KOPT-K1 (cell line): Measurements from ENCODE around the gene NARF.

Experiments used
- H3K27ac ChIP-seq: fragments of 200-600 bp; sonication (generic); 2 replicates; pipeline ENCODE4 v1.5.1; 2016; ENCODE audit warnings: antibody characterized with exemption, mild to moderate bottlenecking, low read depth, low read length; ENCODE audit not compliant: poor library complexity, severe bottlenecking
- H3K36me3 ChIP-seq: fragments of 200-600 bp; sonication (generic); 2 replicates; pipeline ENCODE4 v1.5.1; 2017; ENCODE audit warnings: antibody characterized with exemption, mild to moderate bottlenecking, low read length, moderate library complexity; ENCODE audit not compliant: insufficient read depth
- H3K9me3 ChIP-seq: fragments of 200-600 bp; sonication (generic); 2 replicates; pipeline ENCODE4 v1.5.1; 2017; ENCODE audit warnings: antibody characterized with exemption, low read length, mild to moderate bottlenecking; ENCODE audit not compliant: insufficient read depth, poor library complexity, severe bottlenecking

NARF gene

GRCh38 chr17:82424001-82424862, 34.3 kb upstream of the NARF start:
- H3K36me3 ChIP-seq = peaks cover 27% of the 10 kb centered on the region; the same call in 1 of the 2 replicates
- H3K27ac ChIP-seq = no peak overlapping the region

GRCh38 chr17:82424863-82425159, 33.7 kb upstream of the NARF start:
- H3K9me3 ChIP-seq = no peaks in the 10 kb centered on the region
- peaks cover 27% of the 10 kb centered on the region; the same call in 1 of the 2 replicates for H3K36me3 ChIP-seq
- H3K27ac ChIP-seq = no peak overlapping the region

More at GRCh38 chr17:82424001-82424862, 34.3 kb upstream of the NARF start:
- H3K9me3 ChIP-seq = no peaks in the 10 kb centered on the region

GRCh38 chr17:82428546-82428945, 30.0 kb upstream of the NARF start:
- no peak overlapping the region for H3K27ac ChIP-seq
- no peaks in the 10 kb centered on the region; the same call in 1 of the 2 replicates for H3K36me3 ChIP-seq
- H3K9me3 ChIP-seq = no peaks in the 10 kb centered on the region

GRCh38 chr17:82429824-82430223, 28.7 kb upstream of the NARF start:
- Histone ChIP-seq H3K27ac (no peak overlapping the region), H3K36me3 (no peaks in the 10 kb centered on the region; the same call in 1 of the 2 replicates), H3K9me3 (no peaks in the 10 kb centered on the region)

- no peak overlapping the region for H3K27ac ChIP-seq
- no peaks in the 10 kb centered on the region for H3K9me3 ChIP-seq
- H3K36me3 ChIP-seq = peaks cover 19% of the 10 kb centered on the region; the same call in 1 of the 2 replicates
Measured at GRCh38 chr17:82432017-82432416, 26.5 kb upstream of the NARF start.

- peaks cover 36% of the 10 kb centered on the region; the same call in 1 of the 2 replicates for H3K36me3 ChIP-seq
- H3K27ac ChIP-seq = no peak overlapping the region
- H3K9me3 ChIP-seq = no peaks in the 10 kb centered on the region
Measured at GRCh38 chr17:82433560-82434215, 24.9 kb upstream of the NARF start.

- H3K36me3 ChIP-seq = peaks cover 36% of the 10 kb centered on the region; the same call in 1 of the 2 replicates
- H3K27ac ChIP-seq = no peak overlapping the region
- no peaks in the 10 kb centered on the region for H3K9me3 ChIP-seq
Measured at GRCh38 chr17:82434216-82434565, 24.4 kb upstream of the NARF start.

GRCh38 chr17:82435103-82435502, 23.4 kb upstream of the NARF start:
- H3K27ac ChIP-seq = no peak overlapping the region
- H3K36me3 ChIP-seq = peaks cover 41% of the 10 kb centered on the region; the same call in 1 of the 2 replicates
- H3K9me3 ChIP-seq = no peaks in the 10 kb centered on the region

GRCh38 chr17:82435601-82436583, 22.6 kb upstream of the NARF start:
- H3K9me3 ChIP-seq = no peaks in the 10 kb centered on the region
- H3K27ac ChIP-seq = no peak overlapping the region
- peaks cover 49% of the 10 kb centered on the region for H3K36me3 ChIP-seq

GRCh38 chr17:82436601-82437324, 21.8 kb upstream of the NARF start:
- no peaks in the 10 kb centered on the region for H3K9me3 ChIP-seq
- peaks cover 58% of the 10 kb centered on the region for H3K36me3 ChIP-seq
- H3K27ac ChIP-seq = no peak overlapping the region

- H3K27ac ChIP-seq = no peak overlapping the region
- peaks cover 63% of the 10 kb centered on the region for H3K36me3 ChIP-seq
- no peaks in the 10 kb centered on the region for H3K9me3 ChIP-seq
Measured at GRCh38 chr17:82437325-82437668, 21.2 kb upstream of the NARF start.

GRCh38 chr17:82438401-82439193, 19.9 kb upstream of the NARF start:
- Histone ChIP-seq H3K36me3 (peaks cover 76% of the 10 kb centered on the region), H3K9me3 (no peaks in the 10 kb centered on the region), H3K27ac (no peak overlapping the region)

- H3K36me3 ChIP-seq = peaks cover 84% of the 10 kb centered on the region
- H3K9me3 ChIP-seq = no peaks in the 10 kb centered on the region
- no peak overlapping the region for H3K27ac ChIP-seq
Measured at GRCh38 chr17:82439194-82439828, 19.2 kb upstream of the NARF start.
